Measurements from ENCODE around the gene FBXO8.
"Not testable (repeated sequence)": the region's sequence is repeated elsewhere in the genome, so short reads cannot be mapped to it uniquely, and the experiment has no call there.

Gene FBXO8, protein sequence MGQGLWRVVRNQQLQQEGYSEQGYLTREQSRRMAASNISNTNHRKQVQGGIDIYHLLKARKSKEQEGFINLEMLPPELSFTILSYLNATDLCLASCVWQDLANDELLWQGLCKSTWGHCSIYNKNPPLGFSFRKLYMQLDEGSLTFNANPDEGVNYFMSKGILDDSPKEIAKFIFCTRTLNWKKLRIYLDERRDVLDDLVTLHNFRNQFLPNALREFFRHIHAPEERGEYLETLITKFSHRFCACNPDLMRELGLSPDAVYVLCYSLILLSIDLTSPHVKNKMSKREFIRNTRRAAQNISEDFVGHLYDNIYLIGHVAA

DNA sequence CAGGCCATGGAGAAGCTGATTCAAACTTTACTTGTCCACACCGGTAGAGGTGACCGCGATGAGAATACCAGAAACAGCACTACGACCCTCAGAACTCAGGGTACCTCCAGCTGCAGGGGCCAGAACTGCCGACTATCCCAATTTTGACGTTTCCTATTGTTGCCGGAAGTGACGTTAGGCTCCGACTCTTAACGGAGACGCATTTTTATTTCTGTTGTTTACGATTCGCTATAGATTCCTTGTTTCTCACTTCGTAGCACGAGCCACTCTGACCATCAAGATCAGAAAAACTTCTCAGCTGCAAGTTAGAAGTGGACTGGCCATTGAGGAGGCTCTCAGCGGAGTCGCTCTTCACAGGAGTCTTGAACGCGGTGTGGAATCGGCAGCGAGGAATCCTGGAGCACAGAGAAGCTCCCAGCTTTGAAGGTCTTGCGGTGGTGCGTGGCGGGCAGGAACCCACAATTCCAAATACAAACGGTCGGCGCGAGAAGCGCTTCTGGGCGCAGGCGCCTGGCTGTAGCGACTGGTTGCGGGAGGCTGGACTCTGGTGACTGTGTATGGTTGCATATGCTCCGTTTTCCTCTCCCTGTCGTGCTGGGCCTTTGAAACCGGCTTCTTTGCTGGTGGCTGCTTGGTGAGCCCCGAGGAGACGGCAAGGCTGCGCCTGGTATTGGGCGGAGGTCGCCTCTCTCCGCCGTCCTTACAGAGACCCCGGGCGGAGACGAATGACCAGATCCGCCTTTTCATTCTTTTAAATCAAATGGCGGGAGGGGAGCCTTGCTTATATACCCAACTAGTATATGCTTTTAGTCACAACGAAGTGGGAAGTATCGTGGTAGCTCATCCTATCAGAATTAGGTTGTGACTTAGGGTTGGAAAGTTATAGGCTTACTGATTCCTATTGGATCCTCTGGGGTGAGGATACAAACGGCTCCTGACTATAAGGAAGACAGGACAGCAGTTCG is at the start of gene FBXO8, which contains the start of gene CEP44:
FBXO8 (minus strand) TSS at position 161 of the 965 bp plus-strand sequence. CDS start 20,575 bp downstream, outside the sequence.
CEP44 (plus strand) TSS at position 405 of the 965 bp plus-strand sequence. CDS start 15,211 bp downstream, outside the sequence.
- peak; percentile 75 for DNase-seq

DNA sequence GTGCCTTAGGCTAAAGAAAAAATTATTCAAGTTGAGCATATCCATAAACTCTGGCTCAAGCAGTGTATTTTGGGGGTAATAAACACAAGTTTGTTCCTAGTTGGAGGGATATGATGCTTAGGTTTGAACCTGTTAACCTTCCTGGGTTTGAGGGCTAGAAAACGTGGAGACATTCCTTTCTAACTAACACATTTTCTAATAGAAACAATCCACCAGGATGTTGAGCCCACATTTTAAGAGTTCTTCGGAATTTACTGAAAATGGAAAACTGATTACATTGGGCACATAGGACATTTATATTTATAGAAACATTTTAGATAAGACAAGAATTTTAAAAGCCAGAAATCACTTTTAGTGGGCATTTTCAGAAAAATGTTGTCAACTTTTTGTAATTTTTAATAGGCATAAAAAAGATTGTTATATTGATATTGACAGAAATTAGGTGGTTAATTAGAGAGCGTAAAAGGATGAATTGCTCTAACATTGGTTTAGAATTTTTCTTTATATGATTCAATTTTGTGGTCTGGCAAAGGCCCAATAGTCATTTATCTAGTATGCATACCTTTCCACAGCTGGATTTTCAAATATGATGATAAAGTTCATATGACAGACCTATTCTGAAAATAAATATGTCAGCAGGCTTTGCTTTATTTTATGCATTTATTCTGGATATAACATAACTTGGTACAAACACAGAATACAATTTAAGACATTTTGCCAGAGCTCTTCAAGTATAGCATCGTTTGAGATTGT is 49.5 kb upstream of the FBXO8 start:
- DNase-seq: no peak

DNA sequence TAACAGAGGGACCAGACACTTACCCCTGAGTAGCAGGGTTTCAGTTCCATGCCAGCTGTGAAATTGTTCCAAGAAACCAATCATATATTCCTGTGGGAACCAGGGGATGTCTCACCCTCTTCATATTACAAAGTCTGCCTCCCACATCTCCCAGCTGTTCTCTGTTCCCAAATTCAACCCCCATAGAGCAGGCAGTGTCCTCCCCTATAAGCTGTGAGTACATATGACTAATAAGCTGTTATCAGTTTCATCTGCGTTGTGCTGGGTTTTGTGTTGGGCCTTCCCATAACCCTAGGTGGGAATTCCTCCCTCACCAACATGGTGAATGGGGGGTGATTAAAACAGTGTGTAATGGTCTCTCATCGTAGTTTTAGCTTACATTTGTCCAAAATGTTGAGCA is 41.3 kb upstream of the FBXO8 start:
- DNase-seq: no peak

DNA sequence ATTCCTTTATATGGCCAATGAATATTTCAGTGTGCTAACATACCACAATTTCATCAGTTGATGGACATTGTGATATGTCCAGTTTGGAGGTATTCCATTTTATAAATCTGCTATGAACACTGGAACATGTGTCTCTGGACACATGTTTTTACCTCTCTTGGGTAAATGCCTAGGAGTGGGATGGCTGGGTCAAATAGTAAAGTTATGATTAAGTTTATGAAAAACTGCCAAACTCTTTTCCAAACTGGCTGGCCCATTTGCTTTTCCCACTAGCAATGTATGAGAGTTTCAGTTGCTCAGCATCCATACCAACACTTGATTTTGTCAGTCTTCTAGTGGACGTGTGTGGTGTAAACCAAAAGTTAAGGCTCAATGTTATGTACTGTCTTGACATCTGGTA is 40.8 kb upstream of the FBXO8 start:
- DNase-seq: no peak

DNA sequence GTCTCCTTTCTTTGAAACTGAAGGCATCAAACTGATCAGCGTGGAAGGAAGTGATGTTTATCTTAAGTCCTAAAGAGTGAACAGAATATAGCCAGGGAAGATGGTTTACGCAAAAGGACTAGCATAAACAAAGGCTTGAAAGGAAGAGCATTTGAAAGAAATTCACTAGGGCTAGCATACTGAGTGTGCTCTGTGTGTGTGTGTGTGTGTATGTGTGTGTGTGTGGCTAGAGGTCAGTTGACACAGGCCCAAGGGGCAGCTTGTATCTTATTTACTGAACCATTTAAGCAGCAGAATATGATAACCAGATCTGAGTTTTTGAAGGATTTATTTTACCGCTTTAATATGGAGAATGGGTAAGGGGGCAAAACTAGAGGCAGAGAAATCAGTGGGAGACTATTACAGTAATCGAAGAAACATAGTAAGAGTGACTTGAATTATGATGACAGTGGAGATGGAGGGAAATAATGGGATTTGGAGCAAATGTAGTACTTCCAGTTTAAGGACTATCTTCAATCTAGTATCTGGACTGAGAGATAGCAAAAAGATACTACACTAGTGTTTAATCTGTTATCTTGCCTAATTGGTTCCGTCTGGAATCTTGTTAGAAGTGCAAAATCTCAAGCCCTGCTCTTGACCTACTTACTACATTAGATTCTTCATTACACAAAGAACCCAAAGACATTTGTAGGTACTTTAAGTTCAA is 37.2 kb upstream of the FBXO8 start:
- DNase-seq: no peak

DNA sequence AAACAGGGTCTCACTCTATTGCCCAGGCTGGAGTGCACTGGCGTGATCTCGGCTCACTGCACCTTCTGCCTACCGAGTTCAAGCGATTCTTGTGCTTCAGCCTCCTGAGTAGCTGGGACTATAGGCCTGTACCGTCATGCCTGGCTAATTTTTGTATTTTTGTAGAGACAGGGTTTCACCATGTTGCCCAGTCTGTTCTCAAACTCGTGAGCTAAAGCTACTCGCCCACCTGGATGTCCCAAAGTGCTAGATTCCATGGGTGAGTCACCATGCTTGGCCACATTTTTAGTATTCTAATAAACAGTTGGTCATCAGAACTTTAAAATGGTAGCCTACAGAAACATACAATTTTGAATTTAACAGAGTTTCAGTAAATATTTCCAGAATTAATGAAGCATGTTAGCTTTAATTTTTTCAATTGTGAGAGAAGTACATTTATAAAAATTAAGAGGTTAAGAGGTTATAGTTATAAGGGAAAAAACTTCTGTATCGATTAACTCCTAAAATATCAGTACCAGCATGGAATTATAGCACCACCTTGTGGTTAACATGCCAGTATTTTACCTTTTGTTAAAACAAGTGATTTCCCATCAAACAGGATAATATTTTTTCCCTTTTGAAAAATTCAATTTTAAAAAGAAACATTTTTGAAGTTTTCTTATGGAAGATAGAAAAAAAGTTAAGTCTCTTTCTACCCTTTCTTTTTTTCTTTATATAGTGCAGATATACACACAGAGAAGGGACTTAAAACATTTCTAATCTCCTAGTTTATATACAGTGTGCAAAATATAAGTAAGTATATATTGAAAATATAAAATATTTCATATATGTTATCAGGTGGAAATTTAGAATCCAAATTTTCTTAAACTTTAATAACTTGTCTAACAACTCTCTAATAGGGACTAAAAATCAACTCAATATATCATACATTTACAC is 35.6 kb upstream of the FBXO8 start:
- DNase-seq: peak; percentile 35

DNA sequence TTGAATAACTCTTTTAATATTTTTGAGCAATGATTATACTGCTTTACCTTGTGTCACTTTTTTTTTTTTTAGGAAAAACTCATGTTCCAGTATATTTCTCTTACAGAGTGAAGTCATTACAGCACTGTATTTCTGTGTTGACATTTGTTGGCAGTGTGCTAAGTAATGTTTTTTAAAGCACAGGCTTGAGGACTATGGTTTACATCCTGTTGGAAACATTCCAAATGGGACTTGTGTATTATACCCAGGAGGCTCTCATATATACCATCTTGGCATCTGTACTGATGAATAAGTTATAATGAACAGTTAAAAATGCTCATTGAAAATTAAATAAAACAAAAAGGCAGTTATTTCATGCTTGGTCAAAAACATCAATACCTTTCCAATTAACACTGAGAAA is 34.1 kb upstream of the FBXO8 start:
- no peak for DNase-seq

DNA sequence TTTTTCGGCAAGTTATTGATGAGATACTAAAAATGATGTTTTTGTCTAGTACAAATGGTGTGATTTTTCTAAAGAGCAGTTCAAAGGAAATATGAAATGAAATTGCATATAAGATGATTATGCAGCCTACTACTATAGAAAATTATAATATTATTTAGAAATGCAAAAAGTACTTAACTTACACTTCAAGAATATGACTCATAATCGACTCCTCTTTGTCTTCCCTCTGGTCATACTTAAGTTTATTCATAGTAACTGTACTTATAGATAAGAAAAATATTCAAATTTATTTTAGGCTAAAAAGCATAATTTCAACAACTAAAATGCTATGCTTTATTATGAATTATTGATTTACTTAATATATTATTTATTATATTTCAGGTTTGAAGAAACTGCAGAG is 33.5 kb upstream of the FBXO8 start:
- DNase-seq: no peak

DNA sequence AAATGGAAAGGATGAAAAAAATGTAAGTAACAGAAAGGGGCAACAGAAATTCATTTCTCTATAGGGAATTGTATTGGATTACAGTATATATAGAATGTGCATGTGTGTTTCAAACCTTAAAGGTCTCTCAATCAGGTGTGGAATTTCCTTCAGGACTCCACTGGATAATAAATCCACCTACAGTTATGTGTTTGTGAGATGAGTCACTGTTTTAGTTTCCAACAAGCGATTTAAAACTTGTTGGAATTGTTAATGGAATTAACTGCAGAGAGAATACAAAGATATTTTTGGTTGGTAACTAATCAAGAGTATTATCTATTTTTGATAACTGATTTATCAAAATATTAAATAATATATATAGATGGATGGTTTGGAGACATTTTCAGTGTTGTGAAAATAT is 33.1 kb upstream of the FBXO8 start:
- DNase-seq: peak; percentile 3

DNA sequence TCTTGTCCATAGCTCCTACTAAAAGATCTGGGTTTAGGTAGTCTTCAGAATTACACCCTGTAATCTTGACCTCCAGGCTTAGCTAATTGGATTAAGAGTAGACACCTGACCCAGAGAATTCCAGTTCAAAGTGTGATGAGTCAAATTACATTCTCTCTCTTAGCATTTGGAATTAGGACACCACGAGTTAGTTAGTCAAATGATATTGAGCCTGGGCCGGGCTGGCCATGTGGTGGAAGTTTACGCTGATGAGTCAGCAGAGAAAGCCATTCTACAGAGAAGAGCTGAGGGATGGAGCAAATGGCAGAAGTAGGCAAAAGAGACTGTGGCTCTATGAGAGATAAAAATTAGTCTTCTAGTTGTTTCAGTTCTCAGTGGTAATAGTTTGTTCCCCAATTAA is 31.3 kb upstream of the FBXO8 start:
- DNase-seq: no peak

DNA sequence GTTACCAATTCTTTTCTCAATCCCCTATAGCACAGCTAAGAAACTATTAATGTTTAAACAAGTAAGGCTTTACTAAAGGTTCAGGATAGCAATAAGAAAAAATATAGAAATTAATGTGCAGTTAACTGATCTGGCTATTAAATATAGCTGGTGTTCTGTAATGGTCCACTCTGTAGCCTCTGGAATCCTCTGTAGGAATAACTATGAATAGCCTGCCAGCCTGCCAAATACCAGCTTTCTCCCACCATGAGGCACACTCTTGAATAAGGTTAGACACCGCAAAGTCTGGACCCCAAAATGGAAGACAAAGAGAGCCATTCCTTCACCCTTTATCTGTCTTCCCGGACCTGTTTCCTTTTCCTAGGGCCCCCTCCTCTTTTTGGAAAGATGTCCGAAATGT is 30.8 kb upstream of the FBXO8 start:
- no peak for DNase-seq

DNA sequence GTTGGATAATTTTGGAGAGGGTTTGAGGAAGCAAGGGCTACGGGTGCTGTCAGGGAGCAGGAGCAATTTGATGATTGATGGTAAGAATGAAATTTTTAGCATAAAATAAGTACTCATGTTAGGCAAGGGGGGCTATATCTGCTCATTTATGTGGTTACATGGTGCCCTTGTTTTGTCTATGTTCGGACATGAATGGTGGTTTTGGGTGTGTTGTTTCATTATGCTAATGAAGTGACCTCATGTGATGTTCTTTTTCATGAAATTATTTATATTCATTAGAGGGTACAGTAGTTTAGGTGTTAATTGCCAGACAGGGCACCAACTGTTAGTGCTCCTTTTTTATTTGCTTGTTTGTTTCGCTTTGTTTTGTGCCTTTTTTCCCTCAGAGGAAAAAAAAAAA is 29.5 kb upstream of the FBXO8 start:
- DNase-seq: no peak

DNA sequence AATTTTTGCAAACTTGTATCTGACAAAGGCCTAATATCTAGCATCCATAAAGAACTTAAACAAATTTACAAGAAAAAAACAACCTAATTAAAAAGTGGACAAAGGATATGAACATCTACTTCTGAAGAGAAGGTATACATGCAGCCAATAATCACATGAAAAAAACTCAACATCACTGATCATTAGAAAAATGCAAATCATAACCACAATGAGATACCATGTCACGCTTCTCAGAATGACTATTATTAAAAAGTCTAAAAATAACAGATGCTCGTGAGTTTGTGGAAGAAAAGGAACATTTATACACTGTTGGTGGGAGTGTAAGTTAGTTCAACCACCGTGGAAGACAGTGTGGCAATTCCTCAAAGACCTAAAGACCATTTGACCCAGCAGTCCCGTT is 24.2 kb upstream of the FBXO8 start:
- no peak for DNase-seq

DNA sequence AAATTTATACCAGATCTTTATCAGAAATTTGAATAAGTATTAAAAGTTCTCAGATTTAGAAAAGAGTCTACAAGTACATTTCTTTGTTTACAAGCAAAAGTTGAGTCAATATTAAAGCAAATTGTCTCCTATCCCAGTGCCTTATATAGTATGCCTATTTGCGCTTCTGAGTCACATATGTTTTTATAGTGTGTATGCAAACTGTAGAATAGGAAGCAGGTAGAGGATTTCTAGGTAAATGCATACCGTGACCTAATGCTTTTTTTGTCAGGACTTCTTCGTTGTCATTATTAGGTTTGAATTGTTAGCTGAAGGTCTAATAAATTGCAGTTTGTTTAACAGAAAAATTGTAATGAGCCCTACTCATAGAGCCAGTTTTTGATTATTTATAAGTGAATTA is 22.5 kb upstream of the FBXO8 start:
- no peak for DNase-seq

DNA sequence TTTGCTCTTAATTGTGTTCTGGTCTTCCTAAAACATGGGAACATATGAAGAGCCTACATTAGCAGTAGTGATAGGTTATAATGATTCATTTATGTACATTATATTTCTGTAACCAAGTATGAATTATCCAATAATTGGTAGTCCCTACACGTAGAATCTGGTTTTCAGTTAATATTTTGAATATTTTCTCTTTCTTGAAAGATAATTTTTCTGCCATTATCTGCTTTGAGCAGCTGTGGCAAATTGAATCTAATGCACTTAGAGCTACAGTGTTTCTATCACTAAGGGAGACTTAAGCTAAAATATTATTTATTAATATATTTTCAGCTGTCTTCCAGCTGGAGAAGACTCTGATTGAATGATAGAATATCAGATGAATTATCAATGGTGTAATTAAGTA is 21.2 kb upstream of the FBXO8 start:
- DNase-seq: no peak

DNA sequence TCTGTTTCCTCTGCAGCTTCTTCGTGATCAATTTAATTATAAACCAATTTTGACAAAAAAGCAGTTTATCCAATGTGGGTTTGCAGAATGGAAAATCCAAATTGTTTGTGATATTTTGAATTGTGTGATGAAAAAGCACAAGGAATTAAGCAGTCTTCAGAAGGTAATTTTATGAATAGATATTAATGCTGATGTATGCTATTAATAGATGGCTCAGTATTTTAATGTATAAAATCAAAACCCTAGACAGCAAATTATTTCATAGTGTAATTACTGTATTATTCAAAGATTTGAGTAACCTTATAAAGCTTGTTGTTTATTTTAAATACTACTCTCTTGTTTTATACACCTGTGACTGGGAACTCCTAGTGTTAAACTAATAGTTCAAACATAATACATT is 20.2 kb upstream of the FBXO8 start:
- DNase-seq: no peak

DNA sequence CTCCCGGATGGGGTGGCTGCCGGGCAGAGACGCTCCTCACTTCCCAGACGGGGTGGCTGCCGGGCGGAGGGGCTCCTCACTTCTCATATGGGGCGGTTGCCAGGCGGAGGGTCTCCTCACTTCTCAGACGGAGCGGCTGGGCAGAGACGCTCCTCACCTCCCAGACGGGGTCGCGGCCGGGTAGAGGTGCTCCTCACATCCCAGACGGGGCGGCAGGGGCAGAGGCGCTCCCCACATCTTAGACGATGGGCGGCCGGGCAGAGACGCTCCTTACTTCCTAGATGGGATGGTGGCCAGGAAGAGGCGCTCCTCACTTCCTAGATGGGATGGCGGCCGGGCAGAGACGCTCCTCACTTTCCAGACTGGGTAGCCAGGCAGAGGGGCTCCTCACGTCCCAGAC is 11.7 kb upstream of the FBXO8 start:
- not testable (repeated sequence) for DNase-seq

DNA sequence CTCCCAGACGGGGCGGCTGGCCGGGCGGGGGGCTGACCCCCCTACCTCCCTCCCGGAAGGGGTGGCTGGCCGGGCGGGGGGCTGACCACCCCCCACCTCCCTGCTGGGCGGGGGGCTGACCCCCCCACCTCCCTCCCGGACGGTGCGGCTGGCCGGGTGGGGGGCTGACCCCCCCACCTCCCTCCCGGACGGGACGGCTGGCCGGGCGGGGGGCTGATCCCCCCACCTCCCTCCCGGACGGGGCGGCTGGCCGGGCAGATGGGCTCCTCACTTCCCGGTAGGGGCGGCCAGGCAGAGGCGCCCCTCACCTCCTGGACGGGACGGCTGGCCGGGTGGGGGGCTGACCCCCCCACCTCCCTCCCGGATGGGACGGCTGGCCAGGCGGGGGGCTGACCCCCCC is 11.2 kb upstream of the FBXO8 start:
- not testable (repeated sequence) for DNase-seq

DNA sequence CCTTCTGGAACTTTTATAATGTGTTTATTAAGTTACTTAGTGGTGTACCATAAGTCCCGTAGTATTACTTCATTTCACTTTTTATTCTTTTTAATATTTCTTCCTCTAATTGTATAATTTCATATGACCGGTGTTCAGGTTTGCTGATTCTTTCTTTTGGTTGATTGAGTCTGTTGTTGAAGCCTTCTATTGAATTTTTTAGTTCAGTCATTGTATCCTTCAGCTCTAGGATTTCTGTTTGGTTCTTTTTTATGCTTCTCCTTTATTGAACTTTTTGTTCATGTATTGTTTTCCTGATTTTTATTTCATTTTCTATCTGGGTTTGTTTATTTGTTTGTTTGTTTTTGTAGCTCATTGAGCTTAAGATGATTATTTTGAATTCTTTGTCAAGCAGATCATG is 9.0 kb upstream of the FBXO8 start:
- no peak for DNase-seq

DNA sequence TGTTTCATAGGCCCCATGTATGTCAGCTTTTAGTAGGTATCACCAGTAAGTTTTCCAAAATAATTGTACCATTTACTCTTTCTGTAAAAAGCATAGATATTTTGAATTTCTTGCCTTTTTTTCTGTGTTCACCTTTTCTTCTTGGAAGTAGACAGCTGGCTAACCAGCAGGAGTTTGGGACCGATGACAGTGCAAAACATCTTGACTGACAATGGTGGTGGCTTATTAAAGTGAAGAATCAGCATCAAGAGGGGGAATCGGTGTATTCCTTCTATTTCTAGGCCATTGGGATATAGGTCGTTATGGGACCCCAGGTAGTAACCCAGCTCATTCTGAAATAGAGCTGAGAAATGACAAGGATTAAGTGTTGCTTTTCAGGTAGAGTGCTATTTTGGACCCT is 3.4 kb upstream of the FBXO8 start:
- no peak for DNase-seq

DNA sequence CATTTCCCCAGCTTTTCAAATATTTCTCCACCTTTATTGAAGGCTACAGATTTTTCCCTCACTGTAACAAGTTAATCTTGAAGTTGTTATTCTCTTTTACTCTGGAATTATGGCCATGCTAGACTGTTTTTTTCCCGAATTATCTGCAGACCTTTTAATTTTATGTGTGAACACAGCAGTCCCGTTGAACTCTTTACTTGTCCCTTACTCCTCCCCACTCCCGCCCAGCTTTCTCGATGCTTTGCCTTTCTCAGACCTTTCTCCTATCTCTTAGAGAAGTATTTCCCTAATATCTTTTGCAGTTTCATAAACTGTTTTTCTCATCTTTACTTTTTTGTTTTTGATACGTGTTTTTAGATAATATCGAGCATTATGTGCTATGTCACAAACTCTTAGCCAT is 1.0 kb upstream of the FBXO8 start:
- no peak for DNase-seq

All from kidney glomerular epithelial cell (primary cell).